GM12873 (cell line): Measurements from ENCODE around the gene CALU.

Source experiments
- TF ChIP-seq, protein P1 (sequence below): IDR thresholded peaks from 2 replicates; pipeline ENCODE4 v1.5.1; 2012; ENCODE audit warnings: low read depth, mild to moderate bottlenecking, moderate library complexity, low read length, control low read depth; ENCODE audit not compliant: insufficient read depth; ENCODE audit errors: missing control alignments

Gene CALU

DNA sequence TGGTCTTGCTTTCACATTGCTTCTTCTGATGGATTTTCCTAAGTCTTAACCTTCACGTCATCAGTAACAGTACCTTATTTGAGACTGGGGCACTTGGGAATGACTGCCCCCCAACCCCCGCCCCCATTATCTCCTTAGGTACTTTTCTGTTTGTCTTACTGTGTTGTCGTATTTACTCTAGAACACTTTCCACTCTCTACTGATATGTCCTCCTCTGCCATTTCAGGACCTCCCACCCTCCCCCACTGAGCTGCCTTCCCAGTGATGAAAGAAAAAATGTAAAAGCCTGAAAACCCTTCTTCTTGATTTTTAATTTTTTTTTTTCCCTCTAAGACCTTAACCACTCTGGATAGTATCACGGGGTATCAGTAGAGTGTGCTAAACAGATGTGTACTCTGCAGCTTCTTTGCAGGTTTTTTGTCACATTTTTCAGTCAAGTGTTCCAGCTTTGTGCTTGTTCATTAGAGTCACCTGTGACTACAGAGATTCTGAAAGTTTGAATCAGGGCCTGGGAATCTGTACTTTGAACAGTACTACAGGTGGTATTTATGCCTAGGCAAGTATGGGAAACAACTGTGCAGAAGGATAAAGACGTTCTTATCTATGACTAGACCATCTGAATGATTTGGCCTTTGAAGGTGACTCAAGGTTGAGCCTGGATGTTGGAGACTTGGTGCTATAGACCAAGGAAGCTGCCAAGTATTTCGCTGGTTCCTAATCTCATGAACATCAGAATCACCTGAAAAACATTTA is 8.3 kb downstream of the CALU start:
- TF ChIP-seq, protein P1, sequence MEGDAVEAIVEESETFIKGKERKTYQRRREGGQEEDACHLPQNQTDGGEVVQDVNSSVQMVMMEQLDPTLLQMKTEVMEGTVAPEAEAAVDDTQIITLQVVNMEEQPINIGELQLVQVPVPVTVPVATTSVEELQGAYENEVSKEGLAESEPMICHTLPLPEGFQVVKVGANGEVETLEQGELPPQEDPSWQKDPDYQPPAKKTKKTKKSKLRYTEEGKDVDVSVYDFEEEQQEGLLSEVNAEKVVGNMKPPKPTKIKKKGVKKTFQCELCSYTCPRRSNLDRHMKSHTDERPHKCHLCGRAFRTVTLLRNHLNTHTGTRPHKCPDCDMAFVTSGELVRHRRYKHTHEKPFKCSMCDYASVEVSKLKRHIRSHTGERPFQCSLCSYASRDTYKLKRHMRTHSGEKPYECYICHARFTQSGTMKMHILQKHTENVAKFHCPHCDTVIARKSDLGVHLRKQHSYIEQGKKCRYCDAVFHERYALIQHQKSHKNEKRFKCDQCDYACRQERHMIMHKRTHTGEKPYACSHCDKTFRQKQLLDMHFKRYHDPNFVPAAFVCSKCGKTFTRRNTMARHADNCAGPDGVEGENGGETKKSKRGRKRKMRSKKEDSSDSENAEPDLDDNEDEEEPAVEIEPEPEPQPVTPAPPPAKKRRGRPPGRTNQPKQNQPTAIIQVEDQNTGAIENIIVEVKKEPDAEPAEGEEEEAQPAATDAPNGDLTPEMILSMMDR, result no peak

DNA sequence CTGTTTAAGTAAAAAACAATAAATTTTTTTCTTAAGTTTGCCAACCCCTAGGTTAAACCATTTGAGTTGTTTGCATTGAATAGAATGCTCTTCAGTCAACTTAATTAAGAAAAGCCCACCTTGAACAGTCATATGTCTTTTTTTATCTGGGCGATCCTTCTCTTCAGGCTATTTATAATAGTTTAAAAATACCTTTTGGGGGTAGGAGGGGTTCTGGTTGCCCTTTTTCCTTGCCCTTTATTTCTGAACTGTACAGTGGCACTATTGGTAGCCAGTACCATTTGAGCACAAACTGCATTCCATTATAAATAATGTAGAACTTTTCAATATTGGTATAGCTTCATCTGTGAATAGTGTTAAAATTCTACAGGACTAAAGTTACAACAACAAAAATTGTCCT is 13.1 kb downstream of the CALU start:
- TF ChIP-seq, protein P1, result no peak

DNA sequence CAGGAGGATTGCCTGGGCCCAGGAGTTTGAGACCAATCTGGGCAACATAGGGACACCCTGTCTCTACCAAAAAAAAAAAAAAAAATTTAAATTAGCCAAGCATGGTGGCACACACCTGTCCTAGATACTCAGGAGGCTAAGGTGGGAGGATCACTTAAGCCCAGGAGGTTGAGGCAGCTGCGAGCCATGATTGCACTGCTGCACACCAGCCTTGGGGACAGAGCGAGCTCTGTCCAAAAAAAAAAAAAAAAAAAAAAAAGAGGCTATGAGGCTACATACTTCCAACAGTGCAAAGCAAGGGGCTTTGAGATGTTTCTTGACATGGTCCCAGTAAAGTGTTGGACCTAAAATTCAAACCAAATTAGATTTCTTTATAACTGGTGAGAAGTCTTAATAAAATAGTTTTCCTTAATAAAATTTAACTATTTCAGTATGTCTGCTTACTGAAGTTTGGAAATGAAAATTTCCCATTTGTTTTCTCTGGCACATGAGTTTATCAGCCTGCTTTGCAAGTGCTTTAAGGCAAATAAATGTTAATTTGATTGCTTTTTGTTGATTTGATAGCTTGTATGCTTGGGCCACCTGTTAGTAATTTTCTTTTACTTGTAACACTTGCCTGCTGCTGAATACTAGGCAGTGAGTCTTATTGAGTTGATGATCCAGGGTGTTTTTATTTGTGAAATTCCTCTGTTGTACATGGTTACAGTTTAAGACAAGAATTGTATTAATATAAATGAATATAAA is 16.1 kb downstream of the CALU start:
- TF ChIP-seq, protein P1, result no peak

DNA sequence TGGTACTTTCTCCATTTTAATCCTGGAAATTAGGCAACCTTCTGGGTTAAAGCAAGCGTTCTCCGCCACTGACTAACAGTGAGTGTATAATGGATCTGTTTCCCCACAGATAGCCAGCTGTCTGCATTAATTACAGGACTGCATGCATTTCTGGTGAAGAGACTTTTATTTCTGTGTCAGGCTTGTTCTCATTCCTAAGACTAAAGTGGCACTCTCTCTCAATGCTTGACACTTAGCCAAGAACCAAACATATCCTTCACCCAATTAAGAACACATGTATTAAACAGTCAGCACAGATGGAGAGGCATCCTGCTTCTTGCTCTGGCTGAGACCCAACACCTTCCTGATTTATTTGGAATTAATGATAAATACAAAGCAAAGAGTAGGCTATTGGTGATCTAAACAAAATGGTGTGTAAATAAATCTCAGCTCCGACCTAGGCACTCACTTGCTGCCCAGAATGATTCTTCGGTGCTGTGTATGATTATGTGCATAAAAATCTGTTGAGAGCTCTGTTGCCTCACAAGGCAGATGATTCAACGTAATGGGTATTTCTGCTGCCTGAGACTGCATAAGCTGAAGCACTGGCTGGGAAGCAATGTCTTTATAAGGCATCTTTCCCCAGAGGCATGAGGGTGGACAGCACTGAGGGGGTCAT is 16.8 kb downstream of the CALU start:
- TF ChIP-seq, protein P1, result no peak

DNA sequence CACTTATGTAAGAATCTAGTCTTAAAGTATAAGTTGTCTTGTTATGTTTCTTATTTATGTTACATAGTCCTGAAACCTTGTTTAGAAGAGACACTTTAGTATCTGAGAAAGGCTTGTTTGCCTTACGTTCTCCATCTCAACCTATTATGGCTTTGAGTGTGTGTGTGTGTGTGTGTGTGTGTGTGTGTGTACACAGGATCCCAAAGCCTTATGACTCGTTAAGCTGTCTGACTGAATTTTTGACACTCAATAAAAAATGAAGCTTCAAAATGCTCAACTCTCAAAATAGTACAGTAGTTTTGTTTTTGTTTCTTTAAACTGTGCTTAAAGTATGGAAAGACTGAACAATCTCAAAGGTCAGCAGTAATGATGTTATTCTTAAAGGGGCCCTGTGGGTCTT is 18.0 kb downstream of the CALU start:
- TF ChIP-seq, protein P1, result no peak

DNA sequence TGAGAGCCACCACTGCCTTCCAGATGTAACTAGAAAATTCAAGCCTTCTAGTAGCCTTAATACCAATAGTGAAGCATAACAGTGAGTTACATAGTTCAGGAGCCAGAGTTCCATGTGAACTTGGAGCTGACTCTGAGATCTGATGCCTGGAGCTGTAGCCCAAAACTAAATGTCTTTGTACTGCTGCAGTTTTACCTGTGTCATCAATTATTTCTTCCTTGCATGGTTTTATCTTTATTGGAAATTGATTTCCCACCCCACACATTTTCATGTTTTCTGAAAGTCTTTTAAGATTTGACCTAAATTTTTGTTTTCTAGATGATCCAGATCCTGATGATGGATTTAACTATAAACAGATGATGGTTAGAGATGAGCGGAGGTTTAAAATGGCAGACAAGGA is 19.4 kb downstream of the CALU start:
- TF ChIP-seq, protein P1, result no peak

DNA sequence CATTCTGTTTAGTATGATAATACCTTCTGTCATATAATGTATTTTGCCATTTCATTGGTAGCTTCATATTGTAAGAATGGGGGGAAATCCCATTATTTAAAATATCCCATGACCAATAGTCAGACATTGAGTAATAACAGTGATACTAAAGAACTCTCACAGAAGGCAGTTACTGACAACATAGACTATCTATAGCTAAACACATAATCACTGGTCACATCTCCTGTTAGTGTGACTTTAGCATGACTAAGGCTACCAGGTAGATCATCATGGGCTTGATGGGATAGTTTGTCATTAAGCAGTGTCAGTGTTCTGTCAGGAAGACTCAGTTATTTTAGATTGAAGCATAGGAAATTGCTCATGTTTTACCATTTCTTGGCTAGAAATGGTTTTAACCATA is 20.1 kb downstream of the CALU start:
- TF ChIP-seq, protein P1, result no peak
